ENCODE measurements around the gene RGMA. TPM values are rescaled to one million over a fixed set of nuclear protein-coding genes. Genes with fewer than 3 reads are reported as not detected.

The RGMA gene
- total and polyA plus RNA-seq, 2 of the 8 experiments (the other 6 are each of a cell fraction or from before 2014, with no cell fraction given): 19.9 to 39.8 TPM

- TF ChIP-seq RAD21 (IDR thresholded peaks at IDR 0.05 in 1 of 2, conservative IDR thresholded peaks at IDR 0.05 in 1 of 2; ENCODE audit: low read depth in 2 of 2, low read length in 2 of 2) (no peak), MAFK (IDR thresholded peaks at IDR 0.05; ENCODE audit: low read depth, low read length) (no peak), CBX8 (IDR thresholded peaks at IDR 0.05; ENCODE audit: borderline replicate concordance, low read depth, low read length) (no peak)
These were observed 23.4 kb downstream of the RGMA start (continued) for GRCh38 chr15:93065641-93066045.

Measured in H1 (cell line).